ENCODE data around the gene OGFRL1. TPM values are rescaled to one million over a fixed set of nuclear protein-coding genes. Genes with fewer than 3 reads are reported as not detected.
A peak's percentile ranks its signal among the peaks of the same experiment; 100 is the strongest.

OGFRL1 gene
- polyA plus RNA-seq, 4 donors = 13.3 to 25.6 (median 20.4) TPM

DNA sequence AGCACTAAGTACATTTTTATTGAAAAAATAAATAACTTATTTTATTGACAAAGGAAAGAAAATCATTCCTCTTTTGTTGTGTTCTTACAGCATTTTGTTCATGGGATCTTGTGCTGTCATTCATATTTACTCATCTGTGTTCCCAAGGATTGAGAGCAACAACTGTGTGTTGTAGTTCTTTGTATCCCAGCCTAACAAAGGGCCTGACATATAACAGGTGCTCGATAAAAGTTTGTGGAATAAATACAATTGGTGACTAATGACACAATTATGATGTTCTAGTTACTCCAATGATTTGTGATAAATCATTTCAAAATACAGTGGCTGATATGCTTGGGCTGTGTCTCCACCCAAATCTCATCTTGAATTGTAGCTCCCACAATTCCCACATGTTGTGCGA is 7.9 kb upstream of the OGFRL1 start:
- no peak for DNase-seq (ENCODE audit: low read depth in 4 of 4, low spot score in 3 of 4)

DNA sequence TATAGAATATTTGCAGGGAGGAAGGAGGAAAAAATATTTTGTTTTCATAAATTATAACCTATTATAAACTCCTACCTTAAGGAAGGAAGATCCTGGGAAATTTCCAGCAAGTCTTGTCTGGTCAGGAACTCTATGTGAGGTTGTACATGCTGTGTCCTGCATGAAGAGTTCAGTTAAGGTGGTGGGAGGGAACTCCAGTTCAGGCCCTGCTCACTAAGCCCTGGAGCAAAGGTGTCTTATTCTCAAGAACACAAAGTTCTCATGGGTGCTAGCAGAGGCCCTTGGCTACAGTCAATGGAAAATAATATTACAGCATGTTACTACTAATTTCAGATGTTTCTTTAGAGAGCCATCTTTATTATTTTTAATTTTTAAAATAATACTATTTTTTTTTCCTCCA is 3.8 kb upstream of the OGFRL1 start:
- no peak for DNase-seq (ENCODE audit: low read depth in 4 of 4, low spot score in 3 of 4)

DNA sequence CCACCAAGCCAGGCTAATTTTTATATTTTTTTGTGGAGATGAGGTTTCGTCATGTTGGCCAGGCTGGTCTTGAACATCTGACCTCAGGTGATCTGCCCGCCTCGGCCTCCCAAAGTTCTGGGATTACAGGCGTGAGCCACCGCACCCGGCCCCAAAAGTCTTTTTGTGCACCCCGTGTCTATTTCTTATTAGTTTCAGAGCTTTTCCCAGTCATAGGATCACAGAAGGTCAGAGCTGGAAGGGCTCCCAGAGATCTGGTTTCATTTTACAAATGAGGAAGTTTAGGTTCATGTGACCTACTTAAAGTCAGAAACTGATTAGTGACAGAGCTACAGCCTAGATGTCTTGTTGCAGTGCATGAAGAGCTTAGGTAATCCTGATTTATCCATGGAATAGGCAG is 1.6 kb upstream of the OGFRL1 start:
- no peak for DNase-seq (ENCODE audit: low read depth in 4 of 4, low spot score in 3 of 4)

DNA sequence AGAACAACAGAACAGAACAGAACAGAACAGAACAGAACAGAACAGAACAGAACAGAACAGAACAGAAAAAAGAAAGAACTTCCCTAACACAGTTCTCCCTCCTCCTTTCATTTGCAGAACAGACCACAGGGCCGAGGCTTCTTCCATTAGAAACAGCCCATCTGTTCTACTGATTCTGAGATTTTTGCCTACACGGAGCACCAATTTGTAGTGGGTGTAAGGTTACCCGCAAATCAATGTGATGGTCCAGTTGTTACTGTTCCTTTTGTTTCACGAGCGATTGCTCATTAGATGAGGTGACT is 734 bp upstream of the OGFRL1 start:
- DNase-seq (ENCODE audit: low read depth in 4 of 4, low spot score in 3 of 4) = no peak

DNA sequence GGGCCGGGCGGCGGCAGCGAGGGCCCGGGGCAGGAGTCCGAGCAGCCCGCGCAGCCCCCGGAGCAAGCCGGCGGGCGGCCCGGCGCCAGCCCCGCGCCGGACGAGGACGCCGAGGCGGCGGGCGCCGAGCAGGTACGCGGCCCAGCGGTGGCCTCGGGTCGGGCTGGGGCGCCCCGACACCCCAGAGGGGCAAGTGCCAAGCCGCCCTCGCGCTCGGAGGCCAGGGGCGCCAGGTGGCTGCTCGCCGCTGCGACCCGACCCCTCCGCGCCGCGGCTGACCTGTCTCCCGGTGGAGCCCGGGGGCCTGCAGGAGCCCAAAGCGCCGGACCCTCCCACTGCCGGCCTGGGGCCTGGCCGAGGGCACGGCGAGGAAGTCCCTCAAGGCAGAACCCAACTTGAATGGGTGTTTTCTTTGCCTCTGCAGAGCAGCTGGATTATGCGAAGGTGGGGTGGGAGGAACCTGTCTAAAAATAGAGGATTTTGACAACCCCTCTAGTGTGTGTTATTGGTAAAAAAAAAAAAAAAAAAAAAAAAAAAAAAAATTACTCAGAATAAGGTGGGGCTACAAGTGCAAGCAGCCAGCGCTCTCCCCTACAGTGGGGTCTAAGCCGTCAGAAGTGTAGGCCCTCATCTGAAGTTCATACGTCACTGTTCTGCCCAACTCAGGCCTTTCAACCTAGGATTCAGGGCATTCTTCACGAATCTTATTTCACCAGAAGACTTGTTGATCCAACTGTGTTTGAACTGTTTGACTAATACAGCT is 609 bp downstream of the OGFRL1 start:
- peak in 2 of 4 donors; percentile 12 to 25 for DNase-seq (ENCODE audit: low read depth in 4 of 4, low spot score in 3 of 4)

DNA sequence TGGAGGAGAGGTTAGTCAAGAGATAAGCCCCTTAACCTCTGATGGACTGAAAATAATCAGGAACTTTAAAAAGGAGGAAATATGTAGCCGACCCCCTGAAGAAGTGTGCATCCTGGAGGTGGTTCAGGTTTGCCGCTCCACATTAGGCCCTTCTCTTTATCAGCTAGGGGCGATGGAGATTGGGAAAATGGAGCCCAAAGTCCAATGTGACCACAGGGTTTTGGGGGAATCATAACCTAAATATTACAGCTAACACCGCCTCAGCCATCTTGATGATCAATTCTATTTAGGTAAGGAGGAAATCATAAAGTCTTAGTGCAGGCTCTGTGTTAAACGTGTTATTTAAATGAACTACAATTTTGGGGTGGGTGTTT is 1.2 kb downstream of the OGFRL1 start:
- no peak for DNase-seq (ENCODE audit: low read depth in 4 of 4, low spot score in 3 of 4)

DNA sequence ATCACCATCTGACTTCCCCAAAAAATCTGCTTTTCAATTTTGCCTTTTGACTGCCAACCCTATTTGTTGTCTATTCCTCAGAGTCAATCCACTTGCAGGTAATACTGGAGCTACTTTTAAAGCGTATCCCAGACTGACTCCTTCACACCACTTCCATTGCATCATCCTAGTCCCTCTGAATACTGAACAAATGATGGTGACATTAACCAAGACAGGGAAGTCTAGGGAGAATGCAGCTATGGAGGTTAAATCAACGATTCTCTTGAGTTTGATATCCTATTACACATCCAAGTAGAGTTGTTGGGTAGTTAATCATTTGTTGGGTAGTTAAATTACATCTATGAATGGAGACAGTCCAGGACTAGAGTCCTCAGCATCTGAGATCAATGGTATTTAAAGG is 2.0 kb downstream of the OGFRL1 start:
- DNase-seq (ENCODE audit: low read depth in 4 of 4, low spot score in 3 of 4) = no peak

DNA sequence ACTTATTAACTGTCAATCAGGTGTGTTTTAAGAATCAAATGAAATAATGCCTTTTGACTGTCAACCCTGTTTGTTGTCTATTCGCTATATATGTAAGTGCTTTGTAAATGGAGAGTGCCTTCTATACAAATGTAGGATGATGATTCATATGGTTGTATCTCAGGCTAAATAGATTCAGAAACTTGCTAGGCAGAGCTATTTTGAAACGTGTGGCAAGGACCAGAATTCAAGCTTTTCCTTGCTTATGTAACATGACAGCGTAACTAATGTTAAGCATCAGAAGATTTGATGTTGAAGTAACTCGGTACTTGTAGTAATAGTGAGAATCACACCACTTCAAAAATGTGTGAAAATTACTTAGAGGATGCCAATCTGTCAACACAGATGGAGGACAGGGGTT is 3.4 kb downstream of the OGFRL1 start:
- DNase-seq (ENCODE audit: low read depth in 4 of 4, low spot score in 3 of 4) = no peak

DNA sequence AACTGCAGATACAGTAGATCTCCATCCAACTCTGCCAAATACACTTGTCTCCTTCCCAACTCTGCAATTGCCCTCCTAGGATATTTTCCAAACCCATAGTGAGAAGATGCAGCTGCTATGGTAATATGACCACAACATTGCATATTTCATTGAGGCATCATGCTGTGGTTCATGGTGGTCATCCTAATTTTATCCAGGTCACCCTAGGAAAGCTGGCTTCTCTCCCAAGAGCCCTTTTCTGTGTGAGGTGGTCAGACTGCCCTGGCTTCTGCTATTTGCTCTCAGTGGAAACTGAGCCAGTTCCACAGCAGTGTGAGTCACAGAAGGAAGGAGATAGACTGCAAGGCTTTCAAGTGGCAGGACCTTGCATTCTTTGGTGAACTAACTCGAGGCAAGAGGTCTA is 5.5 kb downstream of the OGFRL1 start:
- DNase-seq (ENCODE audit: low read depth in 4 of 4, low spot score in 3 of 4) = no peak

DNA sequence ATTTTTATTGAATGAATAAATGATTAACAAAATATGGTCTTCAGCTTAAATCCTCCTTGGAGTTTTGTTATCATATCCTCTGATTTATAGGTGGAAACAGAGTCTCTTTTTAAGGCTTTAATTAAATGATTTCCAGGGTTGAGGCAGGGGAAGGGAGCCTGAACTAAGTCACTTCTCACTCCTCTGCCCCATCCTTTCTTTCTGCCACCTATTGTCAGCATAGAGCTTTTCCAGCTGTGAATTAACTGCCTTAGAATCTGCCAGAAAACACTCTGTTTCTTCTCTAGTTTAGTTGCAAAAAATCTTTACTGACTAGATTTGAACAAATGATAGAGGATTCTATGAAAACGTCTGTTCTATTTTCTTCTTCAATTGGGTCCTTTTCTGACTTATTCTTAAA is 9.8 kb downstream of the OGFRL1 start:
- no peak for DNase-seq (ENCODE audit: low read depth in 4 of 4, low spot score in 3 of 4)

DNA sequence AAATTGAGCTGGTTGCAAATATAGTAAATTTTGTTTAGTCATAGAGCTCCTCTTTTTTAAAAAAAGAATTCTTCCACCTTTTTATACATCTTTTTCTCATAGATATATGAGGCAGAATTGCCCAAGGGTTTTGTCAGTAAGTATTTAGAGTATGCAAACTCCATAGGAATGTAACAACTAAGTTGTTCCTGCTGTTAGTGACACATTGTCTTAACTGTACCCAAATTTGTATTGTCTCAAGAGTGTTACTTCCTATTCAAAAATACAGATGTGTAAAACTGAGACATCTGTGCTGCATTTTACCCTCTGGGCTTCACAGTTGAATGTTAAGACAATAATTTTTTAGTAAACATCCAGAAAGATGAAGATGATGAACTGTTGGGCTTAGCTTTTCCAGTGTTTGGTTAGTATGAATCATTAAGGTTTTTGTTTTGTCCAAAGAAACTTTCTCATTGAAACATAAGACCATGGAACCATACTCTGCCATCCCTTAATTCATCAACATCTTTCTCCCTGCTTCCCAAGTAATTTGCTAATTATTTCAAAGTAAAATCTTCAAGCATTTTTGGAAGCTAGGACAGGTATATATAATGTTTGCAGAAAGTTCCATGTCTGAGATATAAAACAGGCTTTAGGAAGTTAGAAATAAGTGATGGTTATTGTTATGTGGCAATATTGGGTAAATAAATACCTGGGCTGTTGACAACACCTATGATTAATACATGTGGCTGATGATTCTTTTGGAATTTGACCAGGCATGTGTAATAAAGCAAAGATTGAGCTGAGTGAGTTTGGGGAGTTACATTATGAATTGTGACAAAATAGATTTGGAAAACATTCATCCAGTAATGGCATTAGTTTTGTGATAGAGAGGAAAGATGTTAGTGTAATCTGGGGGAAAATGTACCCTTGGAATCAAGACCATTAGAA is 11.2 kb downstream of the OGFRL1 start:
- DNase-seq (ENCODE audit: low read depth in 4 of 4, low spot score in 3 of 4) = no peak

DNA sequence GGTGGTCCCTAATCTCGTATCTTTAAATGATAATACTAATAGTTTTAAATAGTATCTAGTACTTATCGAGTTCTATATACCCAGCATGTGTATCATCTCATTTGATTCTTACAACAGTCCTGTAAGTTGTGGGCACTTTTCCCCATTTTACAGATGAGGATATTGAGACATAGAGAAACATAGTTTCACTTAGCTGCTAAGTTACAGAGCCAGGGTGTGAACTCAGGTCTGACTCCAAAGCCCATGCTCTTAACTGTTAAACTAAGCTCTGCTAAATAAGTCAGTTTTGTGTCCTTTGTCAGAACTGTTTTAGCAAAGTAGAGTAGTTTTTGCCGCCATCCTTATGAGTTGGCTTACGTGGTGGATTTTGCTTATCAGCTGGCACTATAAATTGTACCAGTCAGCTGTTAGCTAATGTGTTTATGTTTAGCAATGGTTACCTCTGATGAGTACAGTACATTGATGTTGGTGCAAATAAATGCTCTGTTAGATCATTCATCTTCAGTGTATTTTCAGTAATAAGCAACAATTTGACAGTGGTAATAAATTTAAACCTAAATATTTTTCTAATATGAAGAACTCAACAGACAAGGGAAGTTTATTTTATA is 12.1 kb downstream of the OGFRL1 start:
- DNase-seq (ENCODE audit: low read depth in 4 of 4, low spot score in 3 of 4) = no peak

DNA sequence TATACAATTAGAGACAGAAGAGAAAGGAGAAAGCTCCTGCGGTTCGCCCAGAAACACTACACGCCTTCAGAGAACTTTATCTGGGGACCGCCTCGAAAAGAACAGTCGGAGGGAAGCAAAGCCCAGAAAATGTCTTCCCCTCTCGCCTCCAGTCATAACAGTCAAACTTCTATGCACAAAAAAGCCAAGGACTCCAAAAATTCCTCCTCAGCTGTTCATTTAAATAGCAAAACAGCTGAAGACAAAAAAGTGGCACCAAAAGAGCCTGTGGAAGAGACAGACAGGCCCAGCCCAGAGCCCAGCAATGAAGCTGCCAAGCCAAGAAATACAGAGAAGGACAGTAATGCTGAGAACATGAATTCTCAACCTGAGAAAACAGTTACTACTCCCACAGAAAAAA is 12.9 kb downstream of the OGFRL1 start:
- no peak for DNase-seq (ENCODE audit: low read depth in 4 of 4, low spot score in 3 of 4)

DNA sequence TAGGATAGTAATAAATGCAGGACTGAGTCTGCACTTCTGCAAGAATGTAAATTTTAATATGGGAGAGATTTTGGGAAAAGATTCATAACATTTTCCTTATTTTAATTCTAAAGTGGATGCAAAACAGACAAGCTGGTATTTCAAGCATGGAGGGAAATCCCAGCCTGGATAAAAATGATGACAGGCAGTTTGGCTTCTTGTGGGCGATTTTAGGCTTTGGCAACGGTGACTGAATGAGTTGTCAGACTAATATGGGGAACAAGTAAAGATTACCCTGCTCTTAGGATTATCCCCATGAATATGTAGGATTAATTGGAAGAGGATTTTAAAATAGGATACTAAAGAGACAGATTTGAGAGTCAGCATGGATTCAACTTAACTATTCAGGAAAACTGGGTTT is 21.0 kb downstream of the OGFRL1 start:
- no peak for DNase-seq (ENCODE audit: low read depth in 4 of 4, low spot score in 3 of 4)

DNA sequence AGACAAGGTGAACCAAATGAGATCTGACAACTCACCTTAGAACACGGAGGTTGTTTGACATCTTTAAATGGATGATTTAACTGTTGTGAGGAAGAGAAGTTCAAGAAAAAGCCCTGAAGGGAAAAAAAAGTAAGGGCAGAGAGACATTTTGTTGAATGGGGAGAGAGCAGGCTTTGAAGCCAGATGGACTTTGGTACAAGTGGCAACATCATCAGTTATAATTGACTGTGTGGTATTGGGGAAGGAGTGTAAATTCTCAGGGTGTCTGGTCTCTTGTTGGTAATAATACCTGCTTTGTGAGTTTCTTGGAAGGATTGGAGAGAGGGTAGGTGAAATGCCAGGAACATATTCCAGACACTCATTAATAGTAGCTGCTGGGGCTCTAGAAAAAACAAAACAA is 21.6 kb downstream of the OGFRL1 start:
- DNase-seq (ENCODE audit: low read depth in 4 of 4, low spot score in 3 of 4) = no peak

DNA sequence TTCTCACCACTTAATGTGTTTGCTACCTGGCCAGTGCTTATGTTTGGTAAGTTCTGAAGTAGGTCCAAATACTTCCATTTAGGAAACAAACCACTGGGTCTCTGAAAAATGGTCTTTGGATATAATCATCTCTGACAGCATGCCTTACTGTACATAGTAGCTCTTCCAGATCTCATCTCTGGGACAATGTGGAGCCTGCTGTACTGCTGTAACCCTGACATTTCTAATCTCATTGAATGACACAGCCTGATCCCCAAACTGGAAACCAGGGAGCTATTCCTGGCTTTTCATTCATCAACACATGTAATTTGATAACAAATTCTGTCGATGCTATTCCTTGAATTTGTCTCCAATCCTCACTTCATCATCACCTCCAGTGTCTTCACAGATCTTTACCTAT is 23.5 kb downstream of the OGFRL1 start:
- no peak for DNase-seq (ENCODE audit: low read depth in 4 of 4, low spot score in 3 of 4)

DNA sequence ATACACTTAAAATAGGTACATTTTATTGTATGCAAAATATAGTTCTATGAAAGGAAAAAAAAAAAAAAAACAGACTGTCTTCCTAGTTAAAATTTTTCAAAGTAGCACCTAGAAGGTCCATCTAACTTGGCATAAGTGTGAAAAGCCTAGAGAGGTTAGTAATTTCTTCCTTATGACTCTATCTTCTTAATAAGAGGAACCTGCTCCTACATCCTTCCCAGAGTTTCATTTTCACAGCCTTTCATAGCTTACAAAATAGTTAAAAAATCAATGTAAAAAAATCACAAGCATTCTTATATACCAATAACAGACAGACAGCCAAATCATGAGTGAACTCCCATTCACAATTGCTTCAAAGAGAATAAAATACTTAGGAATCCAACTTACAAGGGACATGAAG is 28.8 kb downstream of the OGFRL1 start:
- no peak for DNase-seq (ENCODE audit: low read depth in 4 of 4, low spot score in 3 of 4)

DNA sequence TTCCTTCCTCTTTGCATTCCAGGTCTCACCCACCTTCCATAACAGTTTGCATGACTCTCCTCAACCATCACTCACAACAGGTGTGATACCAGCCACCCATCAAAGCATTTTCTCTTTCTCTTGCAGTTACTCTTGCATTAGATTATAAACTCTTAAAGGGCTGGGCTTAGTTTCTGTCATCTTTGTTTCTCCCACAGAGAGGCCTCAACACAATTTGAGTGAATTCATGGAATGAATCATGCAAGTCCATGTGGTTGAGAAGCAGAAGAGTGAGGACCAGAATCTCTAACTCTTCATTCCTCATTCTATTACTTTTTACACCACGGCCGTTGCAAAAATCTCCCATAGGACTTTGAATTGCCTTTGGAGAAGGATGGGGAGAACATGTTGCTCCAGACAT is 31.4 kb downstream of the OGFRL1 start:
- no peak for DNase-seq (ENCODE audit: low read depth in 4 of 4, low spot score in 3 of 4)

DNA sequence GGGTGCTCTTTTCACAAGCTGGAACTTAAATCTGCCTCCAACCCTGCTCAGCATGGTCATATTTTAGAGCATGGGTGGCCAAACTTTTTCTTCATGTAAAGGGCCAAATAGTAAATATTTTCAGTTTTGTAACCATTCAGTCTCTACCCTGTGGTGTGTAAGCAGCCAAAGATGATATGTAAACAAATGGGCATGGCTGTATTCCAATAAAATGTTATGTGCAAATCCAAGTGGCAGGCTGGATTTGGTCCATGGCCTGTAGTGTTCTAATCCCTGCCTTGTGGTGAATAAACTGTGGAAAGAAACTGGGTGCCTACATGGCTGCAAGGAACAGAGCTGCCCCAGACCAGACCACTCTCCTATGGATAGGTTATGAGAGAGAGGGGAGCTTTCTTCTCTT is 32.7 kb downstream of the OGFRL1 start:
- no peak for DNase-seq (ENCODE audit: low read depth in 4 of 4, low spot score in 3 of 4)

DNA sequence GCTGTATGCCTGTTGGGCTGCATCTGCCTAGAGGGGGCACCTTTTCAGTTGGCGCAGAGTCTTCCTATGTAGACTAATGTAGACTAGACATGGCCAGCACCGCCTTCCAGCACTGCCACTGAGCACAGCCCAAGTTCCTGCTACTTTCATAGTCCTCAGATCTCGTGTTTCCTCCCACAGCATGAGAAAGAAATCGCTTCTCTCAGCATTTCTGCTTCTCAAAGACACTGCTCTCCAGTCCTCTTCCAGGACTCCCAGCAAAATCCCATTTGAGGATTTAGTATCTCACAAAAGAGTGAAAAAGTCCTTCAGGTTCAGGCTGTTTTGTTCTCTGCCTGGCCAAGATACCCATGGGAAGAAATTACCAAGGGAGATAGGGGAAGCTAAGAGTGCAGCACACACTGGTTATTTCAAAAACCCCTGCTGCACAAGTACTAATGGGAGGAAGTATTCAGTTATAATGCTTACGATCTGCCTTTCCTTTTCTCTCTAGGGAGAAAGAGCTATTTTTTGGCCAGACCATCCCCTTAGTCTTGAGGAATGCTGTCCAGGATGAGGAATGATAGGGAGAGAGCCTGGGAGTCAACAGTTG is 35.7 kb downstream of the OGFRL1 start:
- DNase-seq (ENCODE audit: low read depth in 4 of 4, low spot score in 3 of 4) = no peak

DNA sequence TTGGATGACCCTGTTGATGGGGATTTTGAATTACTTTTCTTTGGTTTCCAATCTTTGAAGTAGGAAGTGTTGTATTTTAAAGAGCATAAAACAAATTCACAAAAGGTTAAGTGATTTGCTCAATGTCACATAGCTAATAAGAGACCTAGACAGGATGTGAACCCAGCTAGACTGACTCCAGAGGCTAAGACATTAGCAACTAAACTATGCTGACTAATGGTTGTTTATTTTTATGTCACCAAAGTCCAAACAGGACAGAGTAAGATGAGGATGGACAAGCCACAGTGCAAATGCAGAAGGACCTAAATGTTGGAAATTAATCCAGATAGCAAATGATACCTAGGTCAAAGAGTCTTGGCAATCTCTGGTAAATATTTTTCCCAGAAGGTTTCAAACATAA is 38.0 kb downstream of the OGFRL1 start:
- no peak for DNase-seq (ENCODE audit: low read depth in 4 of 4, low spot score in 3 of 4)

DNA sequence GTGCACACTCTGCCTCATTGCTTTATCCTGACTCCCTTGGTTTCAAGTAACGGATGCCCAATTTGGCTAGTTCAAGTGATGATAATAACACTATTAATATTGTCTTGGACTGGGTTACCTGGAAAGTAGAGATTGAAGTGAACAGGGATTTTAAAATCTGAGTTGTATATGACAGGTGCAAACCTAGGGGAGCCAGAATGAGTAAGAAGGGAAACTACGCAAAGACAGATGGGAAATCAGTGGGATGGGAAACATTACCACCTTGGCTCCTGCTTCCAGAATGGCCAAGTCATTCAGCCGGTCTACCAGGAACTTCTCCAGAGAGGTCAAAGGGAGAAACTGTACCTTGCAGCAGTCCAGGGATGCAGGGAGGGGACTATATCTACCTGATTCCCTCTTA is 41.9 kb downstream of the OGFRL1 start:
- no peak for DNase-seq (ENCODE audit: low read depth in 4 of 4, low spot score in 3 of 4)
